HS-27A (cell line): Measurements from ENCODE around the gene HRCT1.
"Not testable (repeated sequence)": the region's sequence is repeated elsewhere in the genome, so short reads cannot be mapped to it uniquely, and the experiment has no call there.

Source experiments
- DNase-seq: peaks from one replicate; pipeline ENCODE4 v3.0.0-alpha.2; 2012; ENCODE audit warnings: low read depth, missing footprints

HRCT1 gene

DNA sequence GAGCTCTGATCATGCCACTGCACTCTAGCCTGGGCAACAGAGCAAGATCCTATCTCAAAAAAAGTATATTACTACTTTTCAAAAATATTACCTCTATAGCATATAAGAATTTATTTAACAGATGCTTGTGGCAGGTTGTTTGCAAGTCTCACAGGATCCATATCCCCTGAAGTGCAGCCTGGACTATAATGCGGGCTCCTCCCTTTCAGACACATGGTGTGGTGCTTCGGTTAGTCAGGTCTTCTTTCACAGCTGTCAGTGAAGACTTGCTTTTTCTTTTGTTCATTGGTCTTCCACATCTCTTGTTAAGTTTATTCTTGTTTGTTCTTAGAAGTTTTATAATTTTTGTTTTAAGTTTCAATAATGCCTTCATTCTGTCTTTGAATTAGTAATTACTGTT lies 9.4 kb upstream of the HRCT1 start:
- no peak for DNase-seq

DNA sequence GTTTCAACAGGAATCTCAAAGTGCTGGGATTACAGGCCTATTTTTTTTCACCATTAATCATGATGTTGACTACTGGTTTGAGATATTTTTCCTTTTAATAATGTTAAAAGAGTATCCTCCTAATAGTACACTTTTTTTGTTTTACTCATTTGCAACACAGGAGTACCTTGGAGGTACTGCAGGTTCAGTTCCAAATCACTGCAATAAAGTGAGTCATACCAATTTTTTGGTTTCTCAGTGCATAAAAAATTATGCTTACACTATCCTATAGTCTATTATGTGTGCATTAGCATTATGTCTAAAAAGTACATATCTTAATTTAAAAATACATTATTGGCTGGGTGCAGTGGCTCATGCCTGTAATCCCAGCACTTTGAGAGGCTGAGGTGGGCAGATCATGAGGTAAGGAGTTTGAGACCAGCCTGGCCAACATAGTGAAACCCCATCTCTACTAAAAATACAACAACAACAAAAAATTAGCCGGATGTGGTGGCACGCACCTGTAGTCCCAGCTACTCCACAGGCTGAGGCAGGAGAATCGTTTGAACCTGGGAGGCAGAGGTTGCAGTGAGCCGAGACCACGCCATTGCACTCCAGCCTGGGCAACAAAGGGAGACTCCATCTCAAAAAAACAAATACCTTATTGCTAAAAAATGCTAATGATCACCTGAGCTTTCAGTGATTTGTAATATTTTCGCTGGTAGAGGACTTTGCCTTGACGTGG lies 8.5 kb upstream of the HRCT1 start:
- DNase-seq = not testable (repeated sequence)

- DNase-seq = no peak
Measured at GRCh38 chr9:35898337-35898736, 7.7 kb upstream of the HRCT1 start.

DNA sequence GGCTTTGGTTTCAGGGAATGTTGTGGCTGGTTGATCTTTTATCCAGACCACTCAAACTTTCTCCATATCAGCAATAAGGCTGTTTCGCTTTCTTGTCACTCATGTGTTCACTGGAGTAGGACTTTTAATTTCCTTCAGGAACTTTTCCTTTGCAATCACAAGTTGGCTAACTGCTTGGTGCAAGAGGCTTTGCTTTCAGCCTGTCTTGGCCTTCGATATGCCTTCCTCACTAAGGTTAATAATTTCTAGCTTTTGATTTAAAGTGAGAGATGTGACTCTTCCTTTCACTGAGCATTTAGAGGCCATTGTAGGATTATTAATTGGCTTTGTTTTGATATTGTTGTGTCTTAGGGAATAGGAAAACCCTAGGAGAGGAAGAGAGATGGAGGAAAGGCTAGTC lies 7.0 kb upstream of the HRCT1 start:
- DNase-seq = no peak

GRCh38 chr9:35903049-35903448 lies 3.0 kb upstream of the HRCT1 start:
- no peak for DNase-seq

GRCh38 chr9:35904338-35904737 lies 1.7 kb upstream of the HRCT1 start:
- no peak for DNase-seq

- DNase-seq = no peak
Measured at GRCh38 chr9:35905051-35905781, 786 bp upstream of the HRCT1 start.

DNA sequence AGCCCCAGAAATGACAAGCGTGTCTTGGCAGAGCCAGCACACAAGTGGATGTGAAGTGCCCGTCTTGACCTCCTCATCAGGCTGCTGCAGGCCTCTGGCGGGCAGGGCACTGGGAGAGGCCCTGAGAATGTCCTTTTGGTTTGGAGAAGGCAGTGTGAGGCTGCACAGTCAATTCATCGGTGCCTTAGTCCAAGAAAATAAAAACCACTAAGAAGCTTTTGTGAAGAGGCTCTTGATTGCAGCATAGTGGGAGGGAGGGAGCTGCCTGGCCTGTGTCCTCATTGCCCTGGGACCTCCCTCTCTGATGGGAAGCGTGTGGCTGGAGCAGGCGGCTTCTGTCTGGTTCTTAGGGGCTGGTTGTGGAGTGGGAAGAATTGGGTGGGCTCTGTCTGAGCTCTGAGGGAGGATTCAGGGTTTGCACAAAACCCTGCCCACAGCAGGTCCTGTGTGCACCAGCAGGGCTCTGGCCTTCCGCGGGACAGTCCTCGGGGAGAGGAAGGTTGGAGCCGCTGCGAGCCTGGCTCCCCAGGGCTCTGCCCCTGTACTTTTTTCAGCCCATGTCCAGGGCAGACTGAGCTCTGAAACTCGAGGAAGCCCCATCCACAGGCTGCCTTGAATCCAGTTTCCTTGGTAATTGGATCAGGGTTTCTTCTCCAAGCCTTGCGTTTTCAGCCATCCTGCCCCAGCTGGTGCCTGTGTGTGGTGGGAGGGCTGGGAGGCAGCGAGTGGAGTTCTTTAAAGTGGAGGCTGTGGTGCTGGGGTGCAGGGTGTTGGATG lies 1.1 kb downstream of the HRCT1 start:
- no peak for DNase-seq

DNA sequence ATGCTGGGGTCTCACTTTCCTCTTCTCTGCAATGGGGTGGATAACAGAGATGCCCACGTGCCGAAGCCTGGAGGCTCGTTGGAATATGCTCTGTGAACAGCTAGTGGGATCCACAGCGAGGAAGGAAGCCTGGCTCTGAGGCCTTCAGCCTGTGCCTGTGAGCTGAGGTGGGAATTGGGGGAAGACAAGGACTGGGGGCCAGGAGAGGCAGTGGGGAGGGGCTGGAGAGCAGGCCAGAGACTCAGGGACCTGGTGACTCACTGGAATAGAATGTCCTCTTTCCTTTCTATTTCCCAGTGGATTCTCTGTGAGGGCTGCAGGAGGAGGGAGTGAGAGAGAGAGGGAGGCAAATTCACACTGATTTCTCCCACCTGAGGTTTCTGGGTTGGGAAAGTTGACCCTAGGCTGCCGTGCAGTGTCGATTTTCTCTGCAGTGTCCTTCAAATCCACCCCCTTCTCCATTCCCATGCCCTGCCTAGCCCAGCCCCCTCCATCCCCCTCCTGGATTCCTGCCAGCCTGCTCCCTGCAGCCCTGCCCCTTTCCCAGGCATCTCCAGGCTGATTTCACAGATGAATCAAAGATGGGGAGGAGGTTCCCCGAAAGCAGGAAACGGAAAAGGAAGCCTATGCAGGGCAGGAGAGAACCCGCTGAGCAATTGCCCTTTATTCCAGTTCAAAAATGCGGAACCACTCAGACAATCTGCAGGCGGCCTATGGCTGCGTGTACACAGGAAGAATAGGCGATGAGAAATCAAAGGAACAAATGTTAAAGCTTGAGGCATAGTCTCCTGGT lies 1.9 kb downstream of the HRCT1 start:
- DNase-seq = peak; percentile 97

GRCh38 chr9:35908504-35909125 lies 2.6 kb downstream of the HRCT1 start:
- no peak for DNase-seq

GRCh38 chr9:35909274-35909673 lies 3.3 kb downstream of the HRCT1 start, which contains the start of gene SPAAR:
Gene SPAAR, plus strand, starts transcription at chr9:35909490. Its CDS starts 974 bp downstream, at chr9:35910464.
- DNase-seq = no peak

DNA sequence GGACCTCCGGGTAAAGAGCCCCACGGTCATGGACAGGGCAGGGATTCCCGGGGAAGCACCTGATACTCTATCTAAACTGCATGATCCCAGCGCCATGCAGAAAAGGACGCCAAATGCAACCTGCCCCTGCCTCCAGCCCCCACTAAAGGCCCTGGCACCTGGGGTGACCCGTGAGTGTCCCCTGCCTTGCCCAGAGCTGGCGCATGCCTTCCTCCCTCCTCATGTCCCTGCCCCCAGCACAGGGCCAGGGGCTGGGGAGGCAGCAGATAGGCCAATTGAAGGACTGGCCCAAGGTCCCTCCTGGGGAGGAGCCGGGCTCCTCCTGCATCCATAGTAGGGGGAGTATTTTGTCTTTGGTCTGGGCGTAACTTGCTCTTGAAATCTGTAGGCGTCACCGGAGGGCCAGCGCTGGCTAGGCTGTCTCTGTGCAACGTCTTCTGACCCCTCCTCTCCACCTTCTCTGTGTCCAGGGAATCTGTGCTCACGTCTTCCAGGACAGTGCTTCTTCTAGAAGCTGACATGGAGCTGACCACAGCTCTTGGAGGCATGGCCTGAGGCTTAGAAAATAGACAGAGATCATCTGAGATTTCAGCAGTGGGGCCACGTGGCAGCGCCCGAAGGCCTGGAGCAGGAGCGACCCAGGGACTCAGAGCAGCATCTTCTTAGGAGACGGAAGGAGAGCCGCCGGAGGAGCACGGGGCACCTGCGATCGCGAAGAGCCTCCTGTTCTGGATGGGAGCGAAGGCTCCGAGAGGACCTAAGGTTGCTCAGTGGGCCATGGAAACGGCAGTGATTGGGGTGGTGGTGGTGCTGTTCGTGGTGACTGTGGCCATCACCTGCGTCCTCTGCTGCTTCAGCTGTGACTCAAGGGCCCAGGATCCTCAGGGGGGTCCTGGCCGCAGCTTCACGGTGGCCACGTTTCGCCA lies 3.9 kb downstream of the HRCT1 start:
- DNase-seq = no peak

DNA sequence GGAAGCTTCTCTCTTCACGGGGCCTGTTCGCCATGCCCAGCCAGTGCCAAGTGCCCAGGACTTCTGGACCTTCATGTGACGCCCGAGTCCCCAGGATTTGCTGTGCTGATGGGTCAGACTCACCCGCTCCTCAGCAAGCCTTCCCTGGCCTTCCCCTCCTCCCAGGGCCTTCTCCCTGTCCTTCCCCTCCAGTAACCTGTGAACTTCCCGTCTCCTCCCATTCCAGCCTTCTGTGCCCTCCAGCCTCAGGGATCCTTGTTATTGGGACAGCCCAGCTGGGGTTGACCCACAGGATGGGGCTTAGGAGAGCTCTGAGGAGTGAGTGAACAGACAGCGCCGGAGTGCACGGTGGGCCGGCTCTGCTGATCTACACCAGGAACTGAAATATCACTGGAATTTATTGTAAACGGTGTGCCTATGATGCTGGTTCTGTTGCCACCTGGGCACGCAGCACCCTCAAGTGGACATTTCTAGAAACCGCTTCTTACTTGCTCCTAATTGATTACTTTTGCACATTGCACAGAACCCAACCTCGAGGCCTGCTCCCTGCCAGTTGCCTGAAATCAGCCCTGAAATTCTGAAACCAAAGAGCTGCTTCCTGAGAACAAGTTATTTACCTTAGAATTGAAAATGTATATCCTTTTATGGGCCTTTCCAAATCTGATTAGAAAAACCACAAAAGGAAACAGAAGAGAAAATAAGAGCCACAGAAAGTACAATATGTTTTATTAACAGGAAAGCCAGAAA lies 4.8 kb downstream of the HRCT1 start:
- no peak for DNase-seq

GRCh38 chr9:35911690-35912089 lies 5.7 kb downstream of the HRCT1 start:
- no peak for DNase-seq

DNA sequence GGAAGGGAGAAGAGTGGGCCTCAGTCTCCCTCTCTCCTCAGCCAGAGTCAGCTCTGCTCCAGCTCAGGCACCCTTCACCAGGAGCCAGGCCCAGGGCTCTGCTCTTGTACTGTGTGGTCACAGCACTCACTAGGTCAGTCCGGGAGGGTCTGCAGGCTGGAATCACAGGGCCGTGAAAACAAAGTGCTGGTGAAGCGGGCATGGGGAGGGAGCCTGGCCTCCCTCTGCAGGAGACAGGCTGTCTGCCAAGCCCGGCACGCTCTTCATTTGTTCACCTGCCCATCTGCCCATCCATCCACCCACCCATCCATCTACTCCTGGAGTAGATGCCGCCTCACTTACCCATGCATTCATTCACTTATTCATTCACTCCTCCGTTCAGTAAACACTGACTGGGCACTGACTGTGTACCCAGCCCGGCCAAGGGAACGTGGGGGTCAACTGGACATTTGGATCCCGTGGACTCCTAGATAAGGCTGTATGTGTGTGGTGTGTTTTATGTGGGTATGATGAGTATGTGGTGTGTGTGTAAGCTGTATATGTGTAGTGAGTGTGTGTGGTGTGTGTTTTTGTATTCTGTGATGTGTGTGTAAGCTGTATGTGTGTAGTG lies 6.9 kb downstream of the HRCT1 start:
- no peak for DNase-seq

- DNase-seq = not testable (repeated sequence)
Measured at GRCh38 chr9:35913429-35913828, 7.4 kb downstream of the HRCT1 start.

- DNase-seq = no peak
Measured at GRCh38 chr9:35914301-35914807, 8.4 kb downstream of the HRCT1 start.

- no peak for DNase-seq
Measured at GRCh38 chr9:35915681-35916294, 9.8 kb downstream of the HRCT1 start.

- no peak for DNase-seq
Measured at GRCh38 chr9:35917261-35917660, 11.3 kb downstream of the HRCT1 start.
